Osteocyte (in vitro differentiated cells): Measurements from ENCODE around the gene SORCS3. TPM values are rescaled to one million over a fixed set of nuclear protein-coding genes. Genes with fewer than 3 reads are reported as not detected.

Experiments used
- DNase-seq: peaks from one replicate; pipeline ENCODE4 v3.0.0; 2021; ENCODE audit warnings: mixed read lengths; ENCODE audit not compliant: unreplicated experiment; ENCODE audit errors: extremely low spot score
- H3K27ac Mint-ChIP-seq: one replicate; pipeline ENCODE4 v1.8.0; 2021; ENCODE audit warnings: mild to moderate bottlenecking, mixed read lengths; ENCODE audit not compliant: unreplicated experiment
- H3K27me3 Mint-ChIP-seq: one replicate; pipeline ENCODE4 v1.8.0; 2021; ENCODE audit warnings: mixed read lengths; ENCODE audit not compliant: unreplicated experiment
- H3K36me3 Mint-ChIP-seq: one replicate; pipeline ENCODE4 v1.8.0; 2021; ENCODE audit warnings: mixed read lengths; ENCODE audit not compliant: unreplicated experiment
- H3K4me1 Mint-ChIP-seq: one replicate; pipeline ENCODE4 v1.8.0; 2021; ENCODE audit warnings: mixed read lengths; ENCODE audit not compliant: unreplicated experiment
- H3K4me3 Mint-ChIP-seq: one replicate; pipeline ENCODE4 v1.8.0; 2021; ENCODE audit warnings: mild to moderate bottlenecking, moderate library complexity, mixed read lengths; ENCODE audit not compliant: unreplicated experiment
- H3K9me3 Mint-ChIP-seq: one replicate; pipeline ENCODE4 v1.8.0; 2021; ENCODE audit warnings: mixed read lengths; ENCODE audit not compliant: unreplicated experiment
- total RNA-seq: library from RNA; stranded (reverse); gene quantifications from 2 replicates; pipeline ENCODE4 v1.2.1, GENCODE V29; 2021
- TF ChIP-seq, protein P1 (sequence below): fragments of 200-600 bp; sonication (generic); IDR thresholded peaks from 2 replicates; pipeline ENCODE4 v1.5.0; 2021; ENCODE audit warnings: antibody characterized with exemption, mild to moderate bottlenecking, moderate library complexity

The SORCS3 gene
- total RNA-seq, 1 donor from 2014 or later, result not detected

GRCh38 chr10:104809288-104810090 is 168.4 kb downstream of the SORCS3 start:
- TF ChIP-seq, protein P1, sequence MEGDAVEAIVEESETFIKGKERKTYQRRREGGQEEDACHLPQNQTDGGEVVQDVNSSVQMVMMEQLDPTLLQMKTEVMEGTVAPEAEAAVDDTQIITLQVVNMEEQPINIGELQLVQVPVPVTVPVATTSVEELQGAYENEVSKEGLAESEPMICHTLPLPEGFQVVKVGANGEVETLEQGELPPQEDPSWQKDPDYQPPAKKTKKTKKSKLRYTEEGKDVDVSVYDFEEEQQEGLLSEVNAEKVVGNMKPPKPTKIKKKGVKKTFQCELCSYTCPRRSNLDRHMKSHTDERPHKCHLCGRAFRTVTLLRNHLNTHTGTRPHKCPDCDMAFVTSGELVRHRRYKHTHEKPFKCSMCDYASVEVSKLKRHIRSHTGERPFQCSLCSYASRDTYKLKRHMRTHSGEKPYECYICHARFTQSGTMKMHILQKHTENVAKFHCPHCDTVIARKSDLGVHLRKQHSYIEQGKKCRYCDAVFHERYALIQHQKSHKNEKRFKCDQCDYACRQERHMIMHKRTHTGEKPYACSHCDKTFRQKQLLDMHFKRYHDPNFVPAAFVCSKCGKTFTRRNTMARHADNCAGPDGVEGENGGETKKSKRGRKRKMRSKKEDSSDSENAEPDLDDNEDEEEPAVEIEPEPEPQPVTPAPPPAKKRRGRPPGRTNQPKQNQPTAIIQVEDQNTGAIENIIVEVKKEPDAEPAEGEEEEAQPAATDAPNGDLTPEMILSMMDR, result no peak
- peaks cover 25% of the 10 kb centered on the region for H3K9me3 Mint-ChIP-seq
- no peaks in the 10 kb centered on the region for H3K36me3 Mint-ChIP-seq
- H3K27ac Mint-ChIP-seq, result no peak overlapping the region
- H3K4me1 Mint-ChIP-seq, result no peaks in the 10 kb centered on the region
- DNase-seq, result no peak
- no peak overlapping the region for H3K4me3 Mint-ChIP-seq
- no peaks in the 10 kb centered on the region for H3K27me3 Mint-ChIP-seq

DNA sequence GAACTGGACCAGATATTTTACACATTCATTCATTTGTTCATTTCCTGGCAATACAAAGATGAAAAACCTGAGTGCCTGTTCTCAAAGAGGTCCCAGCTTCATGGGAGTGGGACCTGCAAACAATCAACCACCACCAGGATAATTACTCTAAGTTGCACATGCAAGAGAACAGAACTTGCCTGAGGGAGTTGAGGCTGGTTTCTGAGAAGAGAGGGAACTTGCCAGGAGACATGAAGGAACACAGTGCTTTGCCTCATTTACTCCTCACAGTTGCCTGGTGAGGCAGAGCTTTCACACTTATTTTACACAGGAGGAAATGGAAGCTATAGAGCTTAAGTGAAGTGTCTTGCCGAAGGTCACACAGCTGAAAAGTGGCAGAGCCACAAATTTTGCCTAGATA is 170.1 kb downstream of the SORCS3 start:
- no peaks in the 10 kb centered on the region for H3K36me3 Mint-ChIP-seq
- no peak overlapping the region for H3K4me3 Mint-ChIP-seq
- H3K27ac Mint-ChIP-seq, result no peak overlapping the region
- no peaks in the 10 kb centered on the region for H3K4me1 Mint-ChIP-seq
- H3K27me3 Mint-ChIP-seq, result no peaks in the 10 kb centered on the region
- H3K9me3 Mint-ChIP-seq, result peaks cover 15% of the 10 kb centered on the region
- TF ChIP-seq, protein P1, result no peak
- DNase-seq, result no peak

DNA sequence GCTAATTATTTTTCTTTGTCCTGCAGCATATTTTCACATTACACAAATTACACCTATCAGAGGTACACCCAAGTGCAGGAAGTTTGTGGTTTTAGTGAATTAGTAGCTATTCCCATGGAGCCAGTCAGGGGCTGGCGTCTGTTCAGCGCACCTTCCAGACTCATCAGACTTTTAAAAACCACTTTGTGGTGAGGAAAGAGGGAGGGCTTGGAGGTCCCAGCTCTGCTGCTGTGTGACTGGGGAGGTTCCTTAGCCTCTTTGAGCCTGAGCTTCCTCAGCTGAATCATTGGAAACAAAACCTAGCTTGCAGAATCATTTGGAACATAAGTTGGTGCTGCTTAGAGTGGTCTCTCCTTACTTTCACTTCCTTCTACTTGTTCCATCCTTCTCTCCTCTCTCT is 175.4 kb downstream of the SORCS3 start:
- TF ChIP-seq, protein P1, result no peak
- peaks cover 25% of the 10 kb centered on the region for H3K9me3 Mint-ChIP-seq
- no peaks in the 10 kb centered on the region for H3K27me3 Mint-ChIP-seq
- no peaks in the 10 kb centered on the region for H3K36me3 Mint-ChIP-seq
- no peaks in the 10 kb centered on the region for H3K4me1 Mint-ChIP-seq
- no peak for DNase-seq
- no peak overlapping the region for H3K4me3 Mint-ChIP-seq
- H3K27ac Mint-ChIP-seq, result no peak overlapping the region

GRCh38 chr10:104819731-104820130 is 178.6 kb downstream of the SORCS3 start:
- no peaks in the 10 kb centered on the region for H3K27me3 Mint-ChIP-seq
- H3K36me3 Mint-ChIP-seq, result no peaks in the 10 kb centered on the region
- H3K9me3 Mint-ChIP-seq, result peaks cover 41% of the 10 kb centered on the region
- H3K4me1 Mint-ChIP-seq, result no peaks in the 10 kb centered on the region
- TF ChIP-seq, protein P1, result no peak
- no peak for DNase-seq
- H3K4me3 Mint-ChIP-seq, result no peak overlapping the region
- H3K27ac Mint-ChIP-seq, result no peak overlapping the region

DNA sequence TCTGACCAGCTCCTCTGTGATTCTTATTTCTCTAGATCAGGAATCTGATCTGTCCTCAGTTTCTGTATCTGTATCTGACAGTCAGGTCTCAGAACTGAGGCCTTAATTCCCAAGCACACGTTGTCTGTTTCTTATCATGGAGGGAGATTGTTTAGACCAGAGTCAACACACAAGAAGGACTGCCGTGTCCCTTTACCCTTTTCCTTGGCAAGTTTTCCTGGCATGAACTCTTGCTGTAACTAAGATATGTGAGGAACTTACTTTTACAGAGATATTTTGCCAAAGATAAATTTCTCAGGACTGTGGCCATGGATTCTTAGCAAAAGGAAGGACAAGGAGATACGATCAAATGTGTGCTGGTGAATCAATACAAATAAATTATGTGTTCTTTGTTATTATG is 181.0 kb downstream of the SORCS3 start:
- Mint-ChIP-seq H3K27ac (no peak overlapping the region), H3K9me3 (peaks cover 60% of the 10 kb centered on the region), H3K27me3 (no peaks in the 10 kb centered on the region), H3K4me1 (no peaks in the 10 kb centered on the region), H3K36me3 (no peaks in the 10 kb centered on the region), H3K4me3 (no peak overlapping the region)
- TF ChIP-seq, protein P1, result no peak
- no peak for DNase-seq
